A549 treated with RU486 at 1 μM for 4 hours (cell line): ENCODE results near the gene PRUNE2. TPM values are rescaled to one million over a fixed set of nuclear protein-coding genes. Genes with fewer than 3 reads are reported as not detected.

Source experiments
- total RNA-seq: library from RNA; stranded (reverse); fragments of 200-300 nt; extraction: Qiagen RNA extraction; gene quantifications from 5 replicates; pipeline ENCODE4 v1.2.3, GENCODE V29; 2022; ENCODE audit warnings: low read depth

PRUNE2 gene, protein sequence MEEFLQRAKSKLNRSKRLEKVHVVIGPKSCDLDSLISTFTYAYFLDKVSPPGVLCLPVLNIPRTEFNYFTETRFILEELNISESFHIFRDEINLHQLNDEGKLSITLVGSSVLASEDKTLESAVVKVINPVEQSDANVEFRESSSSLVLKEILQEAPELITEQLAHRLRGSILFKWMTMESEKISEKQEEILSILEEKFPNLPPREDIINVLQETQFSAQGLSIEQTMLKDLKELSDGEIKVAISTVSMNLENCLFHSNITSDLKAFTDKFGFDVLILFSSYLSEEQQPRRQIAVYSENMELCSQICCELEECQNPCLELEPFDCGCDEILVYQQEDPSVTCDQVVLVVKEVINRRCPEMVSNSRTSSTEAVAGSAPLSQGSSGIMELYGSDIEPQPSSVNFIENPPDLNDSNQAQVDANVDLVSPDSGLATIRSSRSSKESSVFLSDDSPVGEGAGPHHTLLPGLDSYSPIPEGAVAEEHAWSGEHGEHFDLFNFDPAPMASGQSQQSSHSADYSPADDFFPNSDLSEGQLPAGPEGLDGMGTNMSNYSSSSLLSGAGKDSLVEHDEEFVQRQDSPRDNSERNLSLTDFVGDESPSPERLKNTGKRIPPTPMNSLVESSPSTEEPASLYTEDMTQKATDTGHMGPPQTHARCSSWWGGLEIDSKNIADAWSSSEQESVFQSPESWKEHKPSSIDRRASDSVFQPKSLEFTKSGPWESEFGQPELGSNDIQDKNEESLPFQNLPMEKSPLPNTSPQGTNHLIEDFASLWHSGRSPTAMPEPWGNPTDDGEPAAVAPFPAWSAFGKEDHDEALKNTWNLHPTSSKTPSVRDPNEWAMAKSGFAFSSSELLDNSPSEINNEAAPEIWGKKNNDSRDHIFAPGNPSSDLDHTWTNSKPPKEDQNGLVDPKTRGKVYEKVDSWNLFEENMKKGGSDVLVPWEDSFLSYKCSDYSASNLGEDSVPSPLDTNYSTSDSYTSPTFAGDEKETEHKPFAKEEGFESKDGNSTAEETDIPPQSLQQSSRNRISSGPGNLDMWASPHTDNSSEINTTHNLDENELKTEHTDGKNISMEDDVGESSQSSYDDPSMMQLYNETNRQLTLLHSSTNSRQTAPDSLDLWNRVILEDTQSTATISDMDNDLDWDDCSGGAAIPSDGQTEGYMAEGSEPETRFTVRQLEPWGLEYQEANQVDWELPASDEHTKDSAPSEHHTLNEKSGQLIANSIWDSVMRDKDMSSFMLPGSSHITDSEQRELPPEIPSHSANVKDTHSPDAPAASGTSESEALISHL (N-terminal part only)
- total RNA-seq = 0.09 to 0.14 TPM (median 0.14 TPM) in 3 of 5 replicates, not detected in the others

DNA sequence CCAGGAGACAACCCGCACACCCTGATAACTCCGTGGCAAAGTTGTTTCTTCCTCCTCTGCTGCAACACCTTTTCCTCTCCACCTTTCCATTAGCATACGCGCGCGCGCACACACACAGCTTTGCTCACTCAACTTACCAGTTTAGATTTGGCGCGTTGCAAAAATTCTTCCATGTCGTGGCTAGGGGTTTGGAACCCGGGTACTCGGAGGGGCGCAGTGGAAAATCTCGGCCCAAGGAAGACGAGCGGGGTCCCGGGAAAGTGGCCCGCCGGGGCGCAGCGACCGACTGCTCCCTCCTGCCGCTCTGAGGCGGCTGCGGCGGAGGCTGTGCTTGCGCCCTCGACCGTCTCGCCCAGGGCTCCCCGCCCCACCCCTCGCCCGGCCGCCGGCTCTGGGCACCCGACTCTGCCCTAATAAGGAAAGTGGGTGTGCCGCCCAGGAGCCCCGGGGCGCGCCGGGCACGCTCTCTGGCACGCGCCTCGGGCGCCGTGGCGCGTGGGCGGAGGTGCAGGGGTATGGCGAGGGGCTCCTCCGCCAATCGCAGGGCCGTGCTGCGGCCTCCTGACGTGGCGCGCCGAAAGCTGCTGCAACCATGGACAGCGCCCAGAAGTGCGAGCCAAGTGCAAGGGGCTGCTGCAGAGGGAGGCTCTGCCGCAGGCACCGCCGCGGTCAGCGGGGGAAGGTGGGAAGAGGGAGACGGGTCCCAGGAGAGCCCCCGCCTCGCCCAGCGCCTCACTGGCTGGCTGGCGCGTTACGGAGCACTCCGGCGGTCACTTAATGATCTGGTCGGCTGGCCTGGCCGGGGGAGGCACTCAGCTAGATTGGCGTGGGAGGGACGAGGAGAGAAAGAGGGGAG lies at the start of gene PRUNE2:
Gene PRUNE2 (minus strand): TSS at position 324 of the 856 bp plus-strand sequence. CDS start 151 bp downstream, at position 173.

DNA sequence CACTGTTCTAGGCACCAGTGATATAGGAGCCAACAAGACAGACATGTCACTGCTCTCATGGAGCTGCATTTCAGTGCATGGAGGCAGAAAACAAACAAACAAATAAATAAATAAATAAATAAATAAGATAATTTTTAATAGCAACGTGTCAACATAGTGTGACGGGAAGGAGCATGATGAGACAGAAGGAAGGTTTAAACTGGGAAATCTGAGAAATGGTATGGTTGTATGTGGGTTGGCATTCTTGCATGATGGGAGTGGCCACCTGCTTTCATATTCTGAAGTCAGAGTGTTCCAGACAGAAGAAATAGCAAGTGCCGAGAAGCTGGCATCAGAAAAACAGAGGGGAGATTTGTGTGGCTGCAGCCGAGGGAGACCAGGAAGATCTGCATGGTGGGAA lies 141.8 kb downstream of the PRUNE2 start, which contains the start of gene PCA3:
Gene PCA3 (plus strand): TSS at position 301 of the 400 bp plus-strand sequence.

Other genes starting within 250 kb of the PRUNE2 start
- gene PCA3, start 141.7 kb downstream of the PRUNE2 start, total RNA-seq = not detected in 5 replicates
- gene FOXB2, start 113.5 kb upstream of the PRUNE2 start, total RNA-seq = not detected in 5 replicates